Endothelial cell of umbilical vein (primary cell): ENCODE measurements around the gene TKTL1. TPM values are rescaled to one million over a fixed set of nuclear protein-coding genes. Genes with fewer than 3 reads are reported as not detected.

Experiments used
- BruUV-seq: library from RNA; stranded (reverse); fragments of 400-500 nt; replicated peaks from 2 replicates; lab custom pipeline; 2021; lab: Mats Ljungman, UMichigan
- CTCF ChIA-PET: fragments of 300-600, 350-600 bp; sonication (Branson Sonifier 250); formaldehyde crosslinking; loops from one replicate; lab custom pipeline; 2021; ENCODE audit warnings: antibody characterized with exemption, inconsistent platforms; lab: Charles Lee
- POLR2A ChIA-PET: fragments of 300-600, 350-600 bp; sonication (Branson Sonifier 250); formaldehyde crosslinking; loops from one replicate; lab custom pipeline; 2021; ENCODE audit warnings: antibody characterized with exemption, inconsistent platforms; lab: Charles Lee
- DNase-seq: peaks from one replicate; pipeline ENCODE4 v3.0.0-alpha.2; 2011; ENCODE audit warnings: low read depth, low spot score
- FAIRE-seq: peaks from 2 replicates; lab custom pipeline; 2011; peaks lifted over from hg19 to GRCh38; lab: Jason Lieb, UNC
- H2AFZ ChIP-seq: 2 replicates; pipeline ENCODE4 v1.6.0; 2012; ENCODE audit warnings: low read depth, low read length, control low read depth, inconsistent platforms
- H3K27ac ChIP-seq: 2 replicates; pipeline ENCODE4 v1.5.1; 2011; ENCODE audit warnings: low read depth, mild to moderate bottlenecking, control low read depth, low read length, moderate library complexity; ENCODE audit not compliant: insufficient read depth
- H3K27me3 ChIP-seq, 2 experiments: 2 replicates each; pipeline versions ENCODE4 v1.6.0 to v1.6.1; 2011; ENCODE audit warnings: low read length in 2 of 2, mixed read lengths in 1 of 2; ENCODE audit not compliant: control insufficient read depth in 2 of 2, insufficient read depth in 2 of 2
- H3K36me3 ChIP-seq, 2 experiments: 2 replicates in 1 of 2; 3 replicates in 1 of 2; pipeline ENCODE4 v1.5.1; 2011; ENCODE audit warnings: low read length in 2 of 2, mild to moderate bottlenecking in 1 of 2, moderate library complexity in 1 of 2; ENCODE audit not compliant: control insufficient read depth in 2 of 2, insufficient read depth in 2 of 2; ENCODE audit errors: extremely low read depth in 1 of 2
- H3K4me1 ChIP-seq: 3 replicates; pipeline ENCODE4 v1.5.1; 2011; ENCODE audit warnings: mild to moderate bottlenecking, low read length; ENCODE audit not compliant: control insufficient read depth, insufficient read depth; ENCODE audit errors: extremely low read depth
- H3K4me2 ChIP-seq: 2 replicates; pipeline ENCODE4 v1.6.1; 2011; ENCODE audit warnings: low read length, control low read depth, mixed read lengths; ENCODE audit not compliant: insufficient read depth
- H3K4me3 ChIP-seq, 3 experiments: fragments of 200-600 bp in 1 of 3; sonication (generic), shearing (Covaris generic) in 1 of 3; replicated peaks in 1 of 3; 2 replicates each; pipeline ENCODE4 v1.5.1; 2011 to 2016; ENCODE audit warnings: control low read depth in 3 of 3, low read length in 3 of 3, mild to moderate bottlenecking in 2 of 3, inconsistent platforms in 1 of 3, low read depth in 1 of 3, moderate library complexity in 1 of 3; ENCODE audit not compliant: insufficient read depth in 1 of 3
- H3K79me2 ChIP-seq: 2 replicates; pipeline ENCODE4 v1.6.0; 2012; ENCODE audit warnings: low read length, inconsistent platforms; ENCODE audit not compliant: control insufficient read depth, insufficient read depth
- H3K9ac ChIP-seq: replicated peaks from 2 replicates; pipeline ENCODE3; 2011; ENCODE audit warnings: low read length, control low read depth; ENCODE audit not compliant: insufficient read depth; ENCODE audit errors: extremely low read depth
- H3K9me1 ChIP-seq: replicated peaks from 3 replicates; pipeline ENCODE4 v1.6.0; 2011; ENCODE audit warnings: mild to moderate bottlenecking, low read length; ENCODE audit not compliant: control insufficient read depth, insufficient read depth; ENCODE audit errors: extremely low read depth
- H3K9me3 ChIP-seq: replicated peaks from 2 replicates; pipeline ENCODE4 v1.5.1; 2012; ENCODE audit warnings: low read length, inconsistent platforms; ENCODE audit not compliant: control insufficient read depth, insufficient read depth
- H4K20me1 ChIP-seq: replicated peaks from 2 replicates; pipeline ENCODE3; 2011; ENCODE audit warnings: mild to moderate bottlenecking, low read length; ENCODE audit not compliant: control insufficient read depth, insufficient read depth; ENCODE audit errors: extremely low read depth
- CTCF ChIP-seq, 2 donors: IDR thresholded peaks; 1 replicate in 1 of 2; 2 replicates in 1 of 2; pipeline ENCODE4 v1.5.1; 2011; ENCODE audit warnings: low read length in 2 of 2, mild to moderate bottlenecking in 2 of 2, moderate library complexity in 2 of 2, control low read depth in 1 of 2, inconsistent platforms in 1 of 2, low read depth in 1 of 2; ENCODE audit not compliant: insufficient read depth in 1 of 2; ENCODE audit errors: extremely low read depth in 1 of 2
- EZH2 ChIP-seq: IDR thresholded peaks from 2 replicates; pipeline ENCODE4 v1.6.1; 2012; ENCODE audit warnings: borderline replicate concordance, low read depth, mild to moderate bottlenecking, moderate library complexity, low read length, inconsistent platforms; ENCODE audit not compliant: severe bottlenecking
- FOS ChIP-seq: IDR thresholded peaks from 2 replicates; pipeline ENCODE4 v1.6.1; 2011; ENCODE audit warnings: mild to moderate bottlenecking, low read length, moderate library complexity, borderline replicate concordance; ENCODE audit not compliant: insufficient read depth
- GATA2 ChIP-seq: IDR thresholded peaks from 2 replicates; pipeline ENCODE4 v1.7.0; 2011; ENCODE audit warnings: low read depth, mild to moderate bottlenecking, moderate library complexity, mixed read lengths, low read length; ENCODE audit not compliant: insufficient read length, insufficient read depth
- JUN ChIP-seq: IDR thresholded peaks from 2 replicates; pipeline ENCODE4 v1.6.1; 2011; ENCODE audit warnings: borderline replicate concordance, low read depth; ENCODE audit not compliant: insufficient read length, insufficient read depth
- MAX ChIP-seq: IDR thresholded peaks from 2 replicates; pipeline ENCODE4 v1.6.1; 2011; ENCODE audit not compliant: insufficient read depth, insufficient read length
- MYC ChIP-seq: IDR thresholded peaks from one replicate; pipeline ENCODE4 v1.6.1; 2011; ENCODE audit warnings: mild to moderate bottlenecking, low read depth, low read length
- POLR2A ChIP-seq: IDR thresholded peaks from 2 replicates; pipeline ENCODE4 v1.6.1; 2012; ENCODE audit warnings: low read depth, mild to moderate bottlenecking, control low read depth, low read length
- POLR2AphosphoS5 ChIP-seq: IDR thresholded peaks from 2 replicates; pipeline ENCODE4 v1.6.1; 2012; ENCODE audit warnings: low read depth, mild to moderate bottlenecking, control low read depth, low read length, moderate library complexity; ENCODE audit not compliant: insufficient read depth
- dilution Hi-C: fragments of 300-500 bp; cut with MboI; formaldehyde crosslinking; loops from one replicate; pipeline ENCODE4 v1.15.0; 2019; ENCODE audit warnings: low sequenced_read_pairs; ENCODE audit not compliant: extremely low pct_ligation_motif_present
- intact Hi-C: fragments of 100-400 bp; cut with micrococcal nuclease; formaldehyde crosslinking; loops from one replicate; pipeline ENCODE4 v1.10.0; 2022
- polyA plus RNA-seq, 4 experiments: library from polyadenylated mRNA; depleted of rRNA in 3 of 4; stranded (reverse) in 3 of 4; unstranded in 1 of 4; fragments of >200 nt; gene quantifications; 2 replicates each; pipeline versions ENCODE4 v1.2.1 to v1.2.3, GENCODE V29; 2011 to 2012; ENCODE audit warnings: missing spikeins in 1 of 4
- total RNA-seq: library from RNA; stranded (reverse); gene quantifications from 2 replicates; pipeline ENCODE4 v1.2.3, GENCODE V29; 2021

TKTL1 gene
- total and polyA plus RNA-seq, 2 donors (not counting 3 experiments of a cell fraction or from before 2014, with no cell fraction given), result 0.03 TPM; not detected in 1

GRCh38 chrX:154310616-154311536, 15.3 kb downstream of the TKTL1 start:
- H4K20me1 ChIP-seq, result no peaks in the 10 kb centered on the region
- H3K4me1 ChIP-seq, result no peaks in the 10 kb centered on the region
- POLR2A ChIA-PET, result no interaction called here
- intact Hi-C loops (no loop called here), dilution Hi-C loops (no loop called here)
- H2AFZ ChIP-seq, result no peak overlapping the region
- H3K27me3 ChIP-seq, result no peaks in the 10 kb centered on the region
- no peak overlapping the region for H3K27ac ChIP-seq
- H3K4me3 ChIP-seq, result no peak overlapping the region
- DNase-seq (no peak), FAIRE-seq (no peak)
- H3K9me1 ChIP-seq, result no peaks in the 10 kb centered on the region
- H3K9ac ChIP-seq, result no peak overlapping the region
- no peaks in the 10 kb centered on the region for H3K9me3 ChIP-seq
- no TSS peak for BruUV-seq
- CTCF ChIA-PET, result interaction anchor here (1.4 kb wide), 1 partner anchor 13 kb away, joined by 3 read pairs; no protein-coding TSS in a partner anchor
- H3K36me3 ChIP-seq, result no peaks in the 10 kb centered on the region
- TF ChIP-seq JUN (no peak), POLR2A (no peak), CTCF (IDR thresholded peaks at IDR 0.05; ENCODE audit: extremely low read depth in 1 of 2, insufficient read depth in 1 of 2, low read depth in 1 of 2, low read length in 2 of 2) (no peak), MAX (no peak), POLR2AphosphoS5 (no peak), EZH2 (no peak), GATA2 (no peak), FOS (no peak), MYC (no peak)
- H3K4me2 ChIP-seq, result no peak overlapping the region
- H3K79me2 ChIP-seq, result no peaks in the 10 kb centered on the region
